NB4 (cell line): ENCODE data around the gene TAS2R19.

ENCODE experiments used
- CTCF ChIP-seq: IDR thresholded peaks from one replicate; pipeline ENCODE4 v1.5.1; 2012; ENCODE audit warnings: low read depth, low read length
- MAX ChIP-seq: IDR thresholded peaks from 2 replicates; pipeline ENCODE4 v1.6.1; 2011; ENCODE audit warnings: low read depth, low read length
- POLR2A ChIP-seq: IDR thresholded peaks from 2 replicates; pipeline ENCODE4 v1.6.1; 2011; ENCODE audit warnings: mild to moderate bottlenecking; ENCODE audit not compliant: insufficient read length; ENCODE audit errors: extremely low read depth

GRCh38 chr12:10986812-10987211, 35.6 kb downstream of the TAS2R19 start, which contains the start of gene TAS2R50:
- no peak for TF ChIP-seq CTCF
- no peak for TF ChIP-seq POLR2A
- no peak for TF ChIP-seq MAX
